EL (cell line): Measurements from ENCODE around the gene ITIH5.

Experiments
- DNase-seq: peaks from one replicate; pipeline ENCODE4 v3.0.0-alpha.2; 2016

ITIH5 gene

GRCh38 chr10:7580520-7580919, 86.2 kb downstream of the ITIH5 start:
- DNase-seq = no peak

DNA sequence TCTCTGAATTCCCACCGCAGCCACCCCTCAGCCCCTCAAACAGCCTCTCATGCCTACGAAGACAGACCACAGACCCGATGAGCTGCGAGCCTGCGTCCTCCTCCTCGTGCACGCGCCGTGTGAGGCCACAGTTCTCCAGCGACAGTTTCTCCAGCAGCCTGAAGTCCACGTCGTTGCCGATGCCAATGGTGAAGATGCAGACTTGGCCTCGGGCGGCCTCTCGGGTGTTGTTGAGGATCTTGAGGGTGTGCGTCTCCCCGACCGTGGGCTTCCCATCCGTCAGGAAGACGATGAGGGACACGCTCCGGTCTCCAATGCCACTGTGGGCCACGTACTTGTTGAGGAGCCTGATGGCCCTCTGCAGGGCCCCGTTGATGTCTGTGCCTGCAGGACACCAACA, 87.1 kb downstream of the ITIH5 start:
- DNase-seq = no peak

GRCh38 chr10:7577579-7577978, 89.2 kb downstream of the ITIH5 start:
- DNase-seq = no peak

DNA sequence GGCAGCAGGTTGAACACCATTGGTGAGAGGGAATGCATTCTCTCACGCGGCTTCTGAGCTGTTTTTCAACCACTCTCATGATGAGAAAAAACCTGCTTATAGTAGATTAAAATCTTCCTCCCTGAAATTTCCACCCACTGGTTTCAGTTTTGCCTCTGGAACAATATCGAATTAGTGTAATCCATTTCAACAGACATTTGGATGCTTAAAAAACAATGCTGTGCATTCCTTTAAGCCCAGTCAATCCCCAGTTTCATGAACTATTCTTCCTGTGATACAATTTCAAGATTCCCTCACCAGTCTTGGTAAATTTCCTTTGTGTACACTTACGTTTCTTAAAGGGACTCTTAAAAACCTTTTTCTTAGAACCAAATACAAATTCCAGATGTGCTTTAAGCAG, 89.6 kb downstream of the ITIH5 start:
- no peak for DNase-seq

- no peak for DNase-seq
These were observed 90.4 kb downstream of the ITIH5 start for GRCh38 chr10:7576340-7576739.

DNA sequence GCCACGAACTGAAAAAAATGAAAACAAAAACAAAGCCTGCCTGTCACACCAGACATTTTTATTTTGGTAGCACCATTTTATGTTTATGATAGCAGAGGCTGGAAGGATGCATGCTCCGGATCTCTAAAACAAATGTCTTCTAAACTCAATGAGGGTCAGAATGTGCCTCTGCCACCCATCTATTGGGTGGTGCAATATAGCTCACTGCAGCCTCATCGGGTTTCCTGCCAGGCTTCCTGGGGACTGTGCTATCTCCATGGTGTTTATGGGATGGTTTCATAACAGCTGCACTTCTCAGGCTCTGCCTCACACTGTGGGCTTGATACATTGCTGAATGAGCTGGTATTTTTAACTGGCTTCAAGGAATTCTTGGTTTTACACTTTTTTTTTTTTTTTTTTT, 94.4 kb downstream of the ITIH5 start:
- DNase-seq = no peak

DNA sequence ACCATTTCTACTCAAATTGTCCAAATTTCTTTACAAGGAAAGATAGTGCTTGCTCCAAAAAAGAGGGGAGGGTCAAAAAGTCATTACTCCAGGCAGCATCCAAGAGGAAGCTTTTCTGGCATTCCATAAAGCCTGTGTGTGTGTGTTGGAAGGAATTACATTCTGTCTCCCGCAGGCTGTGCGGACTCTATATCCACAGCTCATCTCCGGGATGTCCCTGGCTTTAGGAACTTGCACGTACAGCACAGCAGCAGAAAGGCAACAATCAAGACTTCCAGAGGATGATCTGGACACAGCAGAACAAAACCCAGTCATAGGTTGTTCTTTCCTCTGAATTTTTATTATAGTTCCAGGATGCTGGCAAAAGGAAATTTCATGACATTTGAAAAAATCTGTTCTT, 94.8 kb downstream of the ITIH5 start:
- DNase-seq = no peak

DNA sequence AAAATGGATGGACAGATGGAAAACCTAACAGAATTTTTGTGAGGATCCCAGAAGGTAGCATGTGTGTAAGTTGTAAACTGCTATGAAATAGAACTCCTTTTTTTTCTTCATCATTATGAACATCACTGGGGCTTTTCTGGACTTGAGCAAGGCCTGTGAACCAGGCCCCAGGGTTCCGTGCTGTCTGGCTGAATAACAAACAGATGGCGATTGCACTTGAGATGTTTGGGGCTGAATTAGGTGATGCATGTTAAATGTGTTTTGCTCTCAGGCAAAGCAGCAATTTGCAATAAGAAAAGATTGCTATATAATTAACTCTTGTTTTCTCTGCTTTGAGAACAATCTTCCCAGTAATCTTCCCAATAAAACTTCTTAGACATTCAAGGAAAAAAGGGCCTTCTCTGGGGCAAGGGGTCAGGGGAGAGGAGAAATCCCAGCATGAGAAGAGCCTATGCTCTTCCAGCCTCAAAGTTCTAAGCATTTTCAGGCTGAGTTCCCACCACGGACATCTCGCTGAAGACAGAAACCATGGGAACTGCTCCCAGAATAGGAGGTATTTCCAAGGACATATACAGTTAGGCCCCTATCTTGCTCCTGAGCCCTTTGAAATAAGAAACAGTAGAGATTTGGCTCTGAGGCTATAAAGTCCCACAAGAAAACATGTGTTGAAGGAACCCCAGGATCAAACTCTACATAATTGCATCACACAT, 98.7 kb downstream of the ITIH5 start:
- no peak for DNase-seq

- DNase-seq = no peak
These were observed 99.9 kb downstream of the ITIH5 start for GRCh38 chr10:7566891-7567290.

- no peak for DNase-seq
These were observed 100.9 kb downstream of the ITIH5 start for GRCh38 chr10:7565871-7566270.

GRCh38 chr10:7563770-7564169, 103.0 kb downstream of the ITIH5 start:
- no peak for DNase-seq

DNA sequence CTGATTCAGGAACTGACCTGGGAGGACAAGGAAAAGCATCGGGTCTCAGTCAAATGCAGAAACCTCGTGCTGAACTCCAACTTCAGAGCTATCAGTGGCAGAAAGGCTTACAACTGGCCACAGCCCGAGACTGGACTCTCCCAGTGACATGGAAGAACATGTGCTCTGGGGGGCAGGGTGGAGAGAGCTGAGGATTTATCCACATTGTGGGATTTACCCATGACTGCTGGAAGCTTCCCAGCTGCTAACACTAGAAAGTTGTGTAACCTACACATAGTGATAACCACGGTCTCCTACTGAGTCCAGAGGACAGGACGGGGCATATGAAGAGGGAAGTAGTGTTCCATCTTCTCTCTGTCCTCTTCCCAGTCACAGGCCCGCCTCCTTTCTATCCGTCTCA, 103.4 kb downstream of the ITIH5 start:
- no peak for DNase-seq

GRCh38 chr10:7561985-7562384, 104.8 kb downstream of the ITIH5 start:
- no peak for DNase-seq

GRCh38 chr10:7561216-7561893, 105.4 kb downstream of the ITIH5 start:
- no peak for DNase-seq

DNA sequence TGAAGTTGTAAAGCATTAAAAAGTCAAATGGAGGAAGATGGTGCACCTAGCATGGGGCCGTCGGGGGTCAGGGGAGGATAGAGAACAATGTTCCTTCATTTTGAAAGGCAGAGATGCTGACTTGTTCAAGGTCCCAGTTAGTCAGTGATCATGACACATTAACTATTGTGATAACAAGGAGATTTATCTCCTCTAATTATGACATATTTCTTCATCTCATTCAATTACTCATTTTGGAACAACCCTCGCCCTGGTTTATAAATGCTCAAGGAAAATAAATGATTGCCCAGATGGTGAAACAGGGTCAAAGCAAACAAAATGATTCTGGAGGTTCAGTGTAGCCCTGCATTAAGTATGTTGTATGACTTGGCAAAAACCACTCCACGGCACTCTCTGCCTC, 106.2 kb downstream of the ITIH5 start:
- DNase-seq = no peak

- no peak for DNase-seq
These were observed 107.4 kb downstream of the ITIH5 start for GRCh38 chr10:7559386-7559785.

DNA sequence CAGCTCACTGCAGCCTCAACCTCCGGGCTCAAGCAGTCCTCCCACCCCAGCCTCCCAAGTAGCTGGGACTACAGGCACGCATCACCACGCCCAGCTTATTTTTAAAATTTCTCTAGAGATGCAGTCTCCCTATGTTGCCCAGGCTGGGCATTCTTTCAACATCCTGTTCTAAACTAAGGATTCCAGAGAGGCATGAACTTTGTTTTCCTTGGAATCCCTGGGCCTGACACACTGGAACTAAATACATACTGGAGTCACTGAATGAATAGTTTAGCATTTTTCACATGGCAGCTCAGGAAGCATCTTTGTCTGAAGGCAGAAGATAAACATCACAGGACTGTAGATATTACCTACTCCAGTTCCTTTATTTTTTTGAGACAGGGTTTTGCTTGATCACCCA, 108.7 kb downstream of the ITIH5 start:
- no peak for DNase-seq

- DNase-seq = no peak
These were observed 113.2 kb downstream of the ITIH5 start for GRCh38 chr10:7553531-7553930.

DNA sequence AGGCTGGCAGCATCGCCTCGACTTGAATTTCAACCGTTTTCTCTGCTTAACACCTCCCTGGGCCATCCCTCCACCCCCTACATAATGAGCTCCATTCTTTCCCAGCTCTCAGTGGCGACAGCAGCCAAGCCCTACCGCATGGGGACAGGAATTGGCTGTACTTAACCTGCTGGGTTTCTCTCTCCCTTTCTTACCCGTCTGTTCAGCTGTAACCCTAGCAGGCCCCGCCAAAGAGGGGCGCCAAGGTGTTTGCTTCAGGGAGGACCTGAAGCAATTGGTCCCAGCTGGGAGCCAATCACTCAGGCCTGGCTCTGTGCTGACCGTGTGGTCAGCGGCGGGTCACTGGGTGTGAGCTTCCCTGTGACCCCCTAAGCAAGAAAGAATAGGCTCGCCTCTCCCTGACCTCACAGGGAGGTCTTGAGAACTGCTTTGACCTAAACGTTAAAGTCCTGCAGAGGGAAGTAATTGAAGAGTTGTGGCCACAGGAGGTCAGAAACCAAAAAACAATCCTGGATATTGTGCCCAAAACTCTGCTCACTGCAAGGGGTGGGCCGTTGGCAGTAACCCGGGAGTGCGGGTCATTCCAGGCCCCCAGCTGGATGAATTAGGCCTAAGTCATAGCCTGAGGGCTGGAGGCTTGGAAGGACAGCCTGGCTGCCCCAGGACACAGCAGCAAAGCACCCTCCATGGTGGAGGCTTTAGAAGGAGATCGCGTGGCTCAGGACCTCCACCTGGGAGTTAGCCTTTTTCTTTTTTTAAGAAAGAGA, 114.6 kb downstream of the ITIH5 start:
- no peak for DNase-seq

- no peak for DNase-seq
These were observed 115.5 kb downstream of the ITIH5 start for GRCh38 chr10:7551289-7551688.

DNA sequence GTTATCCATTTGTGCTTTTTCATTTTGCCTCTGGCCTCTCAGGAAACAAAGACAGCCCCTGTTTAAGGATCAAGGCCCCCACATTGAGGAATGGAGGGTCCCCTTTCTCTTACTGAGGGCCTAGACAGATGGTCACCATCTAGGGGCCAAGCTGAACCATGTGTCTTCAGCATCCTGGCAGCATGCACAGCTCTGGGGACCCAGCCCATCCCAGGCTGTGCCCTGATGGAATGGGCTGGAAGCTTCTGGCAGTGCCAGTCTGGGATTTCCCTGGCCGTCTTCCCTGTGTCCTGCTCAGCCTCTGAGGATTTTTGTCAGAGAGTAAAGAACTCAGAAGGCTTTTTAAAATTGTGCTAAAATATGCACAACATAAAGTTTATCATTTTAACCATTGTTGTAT, 116.8 kb downstream of the ITIH5 start:
- no peak for DNase-seq

GRCh38 chr10:7547829-7548228, 118.9 kb downstream of the ITIH5 start:
- DNase-seq = no peak

DNA sequence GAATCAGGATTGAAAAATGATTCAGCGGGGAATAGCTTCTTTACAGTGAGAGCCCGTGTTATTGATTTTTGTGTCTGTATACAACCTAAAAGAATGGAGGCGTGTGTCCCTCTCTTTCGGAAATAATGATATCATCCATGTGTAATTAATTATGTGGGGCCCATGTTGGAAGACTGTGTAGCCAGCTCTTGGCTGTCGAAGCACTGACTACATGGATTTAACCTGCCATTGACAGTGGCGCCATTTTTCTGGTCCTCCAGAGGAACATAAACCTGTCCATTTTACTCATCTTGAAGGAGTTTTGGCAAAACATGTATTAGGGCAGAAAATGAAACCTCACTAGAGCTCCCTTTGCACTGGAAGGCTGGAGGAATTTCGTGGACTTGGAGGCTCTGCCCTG, 119.6 kb downstream of the ITIH5 start:
- DNase-seq = no peak

DNA sequence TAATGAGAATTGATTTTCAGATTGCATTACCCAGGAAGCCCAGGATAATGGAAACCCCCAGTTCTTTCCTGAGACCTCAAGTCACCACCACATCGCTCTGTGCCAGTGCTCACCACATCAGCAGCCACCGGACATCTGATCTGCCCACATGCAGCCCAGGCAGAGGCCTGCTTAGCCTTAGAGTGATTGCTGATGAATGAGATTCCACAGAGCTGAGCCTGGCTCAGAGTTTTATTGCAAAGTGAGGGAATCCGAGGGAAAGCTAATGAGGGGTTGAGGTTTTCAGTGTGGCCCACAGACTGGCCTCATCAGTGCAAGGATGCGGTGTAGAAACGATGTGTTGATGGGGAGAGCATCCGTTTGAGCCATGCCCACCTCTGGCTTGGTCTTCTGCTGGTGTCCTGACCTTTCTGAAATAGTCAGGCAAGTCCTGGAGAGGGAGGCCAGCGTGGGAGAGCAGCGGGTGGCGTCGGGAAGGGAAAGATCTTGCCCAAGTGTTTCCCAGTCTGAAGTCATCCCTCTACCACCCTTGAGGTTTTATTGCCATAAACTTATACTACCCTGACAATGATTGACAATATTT, 120.3 kb downstream of the ITIH5 start:
- DNase-seq = no peak
